CD4-positive, alpha-beta T cell treated with Interferon gamma for 1 hour (primary cell): ENCODE measurements around the gene USP24.
"Not testable (repeated sequence)": the region's sequence is repeated elsewhere in the genome, so short reads cannot be mapped to it uniquely, and the experiment has no call there.

Experiments used
- DNase-seq: peaks from one replicate; pipeline ENCODE4 v3.0.0-alpha.2; 2020

Gene USP24

DNA sequence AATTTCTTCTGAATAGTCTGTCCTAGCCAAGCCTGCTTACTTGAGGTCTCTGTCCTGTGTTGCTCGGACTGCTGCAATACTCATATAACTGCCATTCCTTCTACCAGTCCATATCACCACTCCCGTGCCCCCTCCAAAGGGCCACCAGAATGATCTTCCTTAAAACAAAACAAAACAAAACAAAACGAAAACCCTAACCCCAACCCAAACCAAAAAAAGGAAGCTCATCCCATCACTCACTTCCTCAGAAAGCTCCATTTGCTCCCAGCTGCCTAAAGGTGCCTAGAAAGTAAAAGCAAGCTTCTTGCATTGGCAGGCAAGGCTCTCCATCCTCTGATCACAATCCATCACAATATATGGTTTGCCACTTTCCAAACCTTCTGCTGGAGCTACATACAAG is 20.3 kb downstream of the USP24 start:
- DNase-seq, result no peak

DNA sequence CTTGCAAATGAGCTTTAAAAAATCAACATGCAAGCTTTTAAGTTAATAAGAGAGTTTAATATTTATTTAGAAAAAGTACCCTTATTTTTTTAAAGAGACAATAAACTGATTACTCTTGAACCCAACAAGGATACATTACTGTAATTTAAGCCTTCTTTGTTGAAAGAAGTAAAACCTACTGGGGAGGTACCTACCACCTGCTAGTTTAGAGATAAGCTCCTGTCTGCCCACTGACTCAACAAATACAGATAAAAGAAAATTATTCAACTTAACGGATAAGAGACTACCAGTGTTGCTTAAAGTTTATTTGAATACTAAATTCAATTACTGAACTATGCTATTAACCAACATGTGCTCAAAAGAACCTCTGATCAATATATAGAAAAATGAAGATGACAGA is 23.1 kb downstream of the USP24 start:
- no peak for DNase-seq

GRCh38 chr1:55191219-55191952 is 23.8 kb downstream of the USP24 start:
- not testable (repeated sequence) for DNase-seq

- DNase-seq, result no peak
These were observed 25.1 kb downstream of the USP24 start for GRCh38 chr1:55190109-55190508.

DNA sequence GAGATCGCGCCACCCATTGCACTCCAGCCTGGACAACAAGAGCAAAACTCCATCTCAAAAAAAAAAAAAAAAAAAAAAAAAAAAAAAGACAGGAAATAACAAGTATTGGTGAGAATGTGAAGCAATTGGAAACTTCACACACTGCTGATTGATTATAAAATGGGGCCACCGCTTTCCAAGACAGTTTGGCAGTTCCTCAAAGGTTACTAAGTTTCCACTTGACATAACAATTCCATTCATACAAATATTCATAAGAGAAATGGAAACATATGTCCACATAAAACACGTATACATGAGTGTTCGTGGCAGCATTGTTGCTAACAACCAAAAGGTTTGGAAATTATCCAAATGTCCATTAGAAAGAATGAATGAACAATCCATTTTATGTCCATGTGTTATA is 26.3 kb downstream of the USP24 start:
- no peak for DNase-seq

- no peak for DNase-seq
These were observed 29.3 kb downstream of the USP24 start for GRCh38 chr1:55185832-55186231.

DNA sequence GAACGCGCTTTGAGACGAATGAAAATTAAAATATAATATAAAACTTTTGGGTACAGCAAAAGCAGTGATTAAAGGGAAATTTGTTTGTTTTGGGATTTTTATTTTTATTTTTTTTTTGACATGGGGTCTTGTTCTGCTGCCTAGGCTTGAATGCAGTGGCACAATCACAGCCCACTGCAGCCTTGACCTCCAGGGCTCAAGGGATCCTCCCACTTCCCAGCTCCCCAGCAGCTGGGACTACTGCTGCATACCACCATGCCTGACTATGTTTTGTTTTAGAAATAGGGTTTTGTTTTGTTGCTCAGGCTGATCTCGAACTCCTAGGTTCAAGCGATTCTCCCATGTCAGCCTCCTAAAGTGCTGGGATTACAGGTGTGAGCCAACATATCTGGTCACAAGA is 30.3 kb downstream of the USP24 start:
- DNase-seq, result no peak

DNA sequence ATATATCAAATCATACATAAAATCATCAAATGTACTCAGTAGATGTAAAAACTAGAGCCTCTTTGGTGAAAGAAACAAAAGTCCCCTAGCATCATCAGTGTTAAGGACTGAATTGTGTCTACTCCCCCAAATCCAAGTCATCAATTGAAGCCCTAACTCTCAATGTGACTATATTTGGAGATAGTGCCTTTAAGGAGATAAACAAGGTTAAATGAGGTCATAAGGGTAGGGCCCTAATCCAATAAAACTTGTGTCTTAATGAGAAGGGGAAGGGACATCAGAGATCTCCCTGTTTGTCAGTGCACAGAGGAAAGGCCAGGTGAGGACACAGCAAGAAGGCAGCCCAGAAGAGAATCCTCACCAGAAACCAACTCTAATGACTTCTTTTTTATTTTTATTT is 33.5 kb downstream of the USP24 start:
- DNase-seq, result no peak

DNA sequence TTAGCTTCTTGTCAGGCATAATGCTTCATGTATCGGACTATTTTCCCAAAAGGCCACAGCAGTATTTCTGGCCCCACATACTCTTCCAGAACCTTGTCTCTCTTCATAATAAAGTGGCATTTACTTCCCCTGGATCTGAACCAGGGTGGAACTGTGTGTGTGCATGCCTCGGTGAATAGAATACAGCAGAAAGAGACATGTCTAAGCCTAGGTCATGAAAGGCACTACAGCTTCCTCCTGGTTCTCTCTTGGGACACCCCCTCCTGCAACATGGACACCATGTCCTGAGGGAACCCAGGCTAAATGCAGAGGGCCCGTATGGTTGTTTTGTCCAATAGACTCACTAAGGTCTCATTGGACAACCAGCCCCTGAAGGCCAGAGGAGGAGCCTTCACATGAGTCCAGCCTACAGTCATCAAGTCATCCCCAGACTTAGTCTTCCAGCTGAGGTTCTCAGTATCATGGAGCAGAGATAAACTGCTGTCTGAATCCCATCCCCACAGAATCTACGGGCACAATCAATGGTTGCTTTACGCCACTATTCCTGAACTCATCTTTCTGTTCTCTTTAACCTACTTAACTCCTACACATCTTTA is 35.0 kb downstream of the USP24 start:
- no peak for DNase-seq

DNA sequence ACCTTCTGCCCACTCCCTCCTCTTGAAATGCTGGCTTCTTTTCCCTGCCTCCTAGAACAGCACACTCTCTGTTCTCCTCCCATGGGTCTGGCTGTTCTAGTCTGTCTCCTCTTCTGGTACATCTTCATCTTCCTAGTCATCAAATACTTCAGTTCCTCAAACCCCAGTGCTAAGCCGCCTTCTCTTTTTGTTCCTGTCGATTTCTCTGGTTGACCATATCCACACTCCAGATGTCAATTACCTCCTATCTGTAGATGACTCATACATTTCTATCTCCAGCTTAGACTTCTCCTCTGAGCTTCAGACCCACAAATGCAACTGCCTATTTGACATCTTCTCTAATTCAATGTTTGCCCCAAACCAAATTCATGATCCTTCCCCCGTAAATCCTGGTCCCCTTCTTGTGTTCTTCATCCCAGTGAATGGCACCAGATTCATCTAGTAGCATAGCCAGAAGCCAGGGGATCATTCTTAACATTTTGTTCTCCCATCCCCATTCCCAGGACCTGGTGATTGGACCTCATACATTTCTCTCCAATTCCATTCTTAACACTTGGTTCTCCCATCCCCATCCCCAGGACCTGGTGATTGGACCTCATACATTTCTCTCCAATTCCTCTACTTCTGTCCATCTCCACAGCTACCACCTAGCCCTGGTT is 35.9 kb downstream of the USP24 start:
- DNase-seq, result no peak

DNA sequence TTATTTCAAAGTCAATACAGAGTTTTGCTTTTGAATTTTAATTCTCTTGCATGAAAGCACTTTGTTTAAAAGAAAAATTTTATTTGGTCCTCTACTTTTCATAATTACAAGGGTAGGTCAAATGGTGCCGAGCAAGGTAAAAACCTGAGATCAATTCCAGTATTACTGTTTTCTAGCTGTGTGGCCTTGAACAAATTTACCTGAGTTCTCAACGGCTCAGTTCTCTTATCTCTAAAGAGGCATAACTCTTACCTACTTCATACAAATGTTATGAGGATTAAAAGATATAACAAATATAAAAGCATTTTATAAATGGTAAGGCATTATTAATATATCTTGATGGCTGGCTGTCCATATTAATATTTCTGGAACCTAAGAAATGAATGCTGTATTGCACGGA is 42.5 kb downstream of the USP24 start:
- no peak for DNase-seq

DNA sequence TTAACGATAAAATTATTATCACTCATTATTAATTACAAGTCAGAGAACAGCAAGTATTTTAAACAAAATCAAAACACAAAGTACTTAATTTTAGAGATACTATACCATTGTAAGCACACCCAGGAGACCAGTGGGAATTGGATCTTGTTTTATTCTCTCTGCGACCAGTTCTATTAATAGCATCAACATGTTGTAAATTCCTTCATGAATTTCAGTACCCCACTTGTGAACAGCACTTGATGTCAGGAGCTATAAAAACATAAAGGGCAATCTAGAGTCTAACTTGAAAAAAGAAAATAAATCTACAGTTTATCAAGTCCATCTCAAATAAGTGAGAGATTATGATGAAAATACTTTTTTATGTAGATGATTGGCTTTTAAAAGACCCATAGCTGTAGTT is 42.9 kb downstream of the USP24 start:
- no peak for DNase-seq

- no peak for DNase-seq
These were observed 43.5 kb downstream of the USP24 start for GRCh38 chr1:55171694-55172093.

DNA sequence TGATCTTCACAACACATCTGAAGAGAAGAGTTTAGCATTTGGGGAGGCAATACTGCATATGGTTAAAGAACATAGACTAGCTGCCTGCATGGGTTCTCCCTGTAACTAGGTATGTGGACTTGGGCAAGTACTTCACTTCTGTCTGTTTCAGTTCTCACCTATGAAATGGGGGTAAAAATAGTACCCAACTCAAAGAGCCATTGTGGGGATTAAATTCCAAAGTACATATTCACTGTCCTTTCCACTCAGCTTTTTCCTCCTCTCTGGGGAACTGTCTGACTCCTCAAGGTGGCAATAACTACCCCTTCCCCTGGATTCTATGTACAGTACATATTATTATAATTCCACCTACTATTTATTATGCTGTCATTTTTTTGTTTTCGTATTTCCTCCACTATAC is 44.7 kb downstream of the USP24 start:
- no peak for DNase-seq

- DNase-seq, result no peak
These were observed 46.0 kb downstream of the USP24 start for GRCh38 chr1:55169126-55169525.

GRCh38 chr1:55168353-55168752 is 46.8 kb downstream of the USP24 start:
- no peak for DNase-seq

DNA sequence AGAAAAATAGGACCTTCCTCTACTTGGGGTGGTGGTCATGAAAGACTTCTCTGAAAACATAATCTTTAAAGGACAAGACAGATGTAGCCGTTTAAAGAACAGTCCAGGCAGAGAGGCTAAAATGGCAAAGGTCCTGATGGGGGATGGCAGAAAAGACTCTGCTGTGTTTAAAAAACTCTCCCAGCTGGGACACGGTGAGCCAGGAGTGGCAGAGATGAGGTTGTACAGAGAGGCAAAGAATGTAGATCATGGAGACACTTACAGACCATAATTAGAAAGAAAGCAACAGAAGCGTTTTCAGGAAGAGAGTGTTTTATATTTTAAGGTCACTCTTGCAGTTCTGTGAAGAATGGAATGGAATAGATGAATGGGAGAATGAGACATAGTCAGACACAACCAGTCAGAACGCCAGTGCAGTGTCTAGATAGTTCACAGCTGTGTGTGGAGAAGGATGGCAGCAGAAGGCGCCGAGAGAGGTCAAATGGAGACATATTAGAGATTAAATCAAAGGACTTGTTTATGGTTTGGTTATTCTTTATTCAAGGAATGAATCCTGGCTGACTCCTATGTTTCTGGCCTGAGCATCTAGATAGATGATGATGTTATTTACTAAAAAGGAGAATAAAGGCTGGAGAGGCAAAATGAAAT is 47.8 kb downstream of the USP24 start:
- DNase-seq, result no peak

DNA sequence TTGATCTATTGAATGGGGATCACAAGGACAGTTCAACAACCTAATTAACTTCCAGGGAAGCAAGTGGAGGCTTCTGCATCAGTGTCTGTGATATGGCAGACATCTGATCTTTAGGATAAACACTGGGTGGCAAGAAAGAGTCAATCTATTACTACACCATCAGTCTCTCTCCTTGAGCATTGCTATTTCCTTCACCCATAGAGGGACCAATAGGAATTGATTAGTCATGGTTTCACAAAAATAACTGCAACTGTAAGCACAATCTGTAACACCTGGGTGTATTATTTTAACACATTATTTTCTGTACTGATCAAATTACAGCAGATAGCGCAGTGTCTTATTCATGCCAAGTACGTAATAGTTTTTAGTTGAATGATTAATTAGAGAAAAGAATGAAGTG is 50.3 kb downstream of the USP24 start:
- no peak for DNase-seq

DNA sequence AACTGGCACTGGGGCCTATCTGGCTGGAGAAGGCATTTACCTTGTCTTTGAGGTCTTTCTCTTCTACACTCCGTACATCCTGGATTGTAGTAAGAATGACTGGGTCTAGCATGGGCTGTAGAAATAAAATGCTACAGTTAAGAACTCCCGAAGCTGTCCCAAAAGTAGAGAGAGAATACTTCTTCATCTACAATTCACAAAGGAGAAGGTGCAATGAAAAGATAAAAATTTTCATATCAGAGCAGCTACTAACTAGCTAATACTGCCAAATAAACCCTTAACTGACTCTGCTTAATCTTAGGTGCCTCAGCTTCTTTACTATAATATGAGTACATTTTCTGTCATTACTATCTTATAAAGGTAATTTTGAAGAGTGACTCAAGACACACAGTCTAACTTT is 55.6 kb downstream of the USP24 start:
- DNase-seq, result no peak

GRCh38 chr1:55156608-55157007 is 58.6 kb downstream of the USP24 start:
- DNase-seq, result no peak

- DNase-seq, result no peak
These were observed 59.1 kb downstream of the USP24 start for GRCh38 chr1:55156093-55156492.

GRCh38 chr1:55155522-55155921 is 59.6 kb downstream of the USP24 start:
- peak; percentile 10 for DNase-seq

- DNase-seq, result no peak
These were observed 60.5 kb downstream of the USP24 start for GRCh38 chr1:55154616-55155015.

DNA sequence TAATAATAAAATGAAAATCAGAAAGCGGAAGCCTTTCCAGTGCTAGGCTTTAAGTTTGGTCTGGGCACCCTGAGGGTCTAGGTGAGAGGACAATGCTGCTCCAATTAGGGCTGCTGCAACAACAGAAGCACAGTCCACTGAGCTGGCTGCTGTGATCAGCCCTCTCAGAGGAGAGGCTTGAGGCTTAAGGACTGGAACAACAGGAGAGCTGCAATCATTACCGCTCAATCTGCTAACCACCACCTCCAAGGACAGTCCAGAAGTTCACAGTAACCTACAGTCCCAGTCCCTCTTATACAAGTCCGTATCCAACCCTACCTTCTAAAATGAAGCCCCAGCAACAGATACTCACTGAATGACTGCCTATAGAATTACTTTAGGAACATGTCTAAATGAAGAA is 62.1 kb downstream of the USP24 start:
- no peak for DNase-seq
